HG02970 (cell line): ENCODE measurements around the gene SNX1.
"Not testable (repeated sequence)": the region's sequence is repeated elsewhere in the genome, so short reads cannot be mapped to it uniquely, and the experiment has no call there.

ENCODE experiments used
- ATAC-seq: cut with Tn5 transposase; IDR thresholded peaks from one replicate; pipeline ENCODE4 v1.9.1; 2021; ENCODE audit warnings: mild to moderate bottlenecking, moderate library complexity, moderate number of reproducible peaks; ENCODE audit not compliant: unreplicated experiment, low FRiP score

The SNX1 gene

DNA sequence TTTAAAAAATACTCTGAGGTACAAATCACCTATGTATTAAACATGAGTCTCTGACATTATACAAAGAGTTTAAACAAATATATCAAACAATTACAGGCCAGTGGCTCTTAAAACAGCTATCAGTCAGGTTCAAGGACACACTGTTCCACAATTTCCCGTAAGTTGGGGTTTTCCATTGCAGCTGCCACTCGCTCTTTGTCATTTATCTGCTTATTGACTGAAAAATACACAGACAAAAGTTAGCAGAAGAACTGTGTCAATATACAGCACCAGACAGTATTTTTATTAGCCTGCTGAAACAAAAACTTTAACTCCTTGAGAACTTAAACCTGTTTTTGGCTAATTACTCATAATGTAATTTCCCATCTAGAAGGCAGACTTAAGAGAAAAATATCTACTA is 23.0 kb upstream of the SNX1 start:
- no peak for ATAC-seq

DNA sequence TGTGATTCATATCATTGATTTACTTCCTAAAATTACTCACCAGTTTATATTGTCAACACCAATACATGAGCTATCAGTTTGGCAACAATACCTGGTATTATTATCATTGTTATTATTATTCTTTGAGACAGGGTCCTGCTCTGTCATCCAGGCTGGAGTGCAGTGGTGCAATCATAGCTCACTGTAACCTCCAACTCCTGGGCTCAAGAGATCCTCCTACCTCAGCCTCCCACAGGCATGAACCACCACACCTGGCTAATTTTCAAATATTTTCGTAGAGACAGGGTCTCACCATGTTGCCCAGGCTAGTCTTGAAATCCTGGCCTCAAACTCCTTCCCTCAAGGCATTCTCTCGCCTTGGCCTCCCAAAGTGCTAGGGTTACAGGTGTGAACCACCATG is 22.3 kb upstream of the SNX1 start:
- not testable (repeated sequence) for ATAC-seq

DNA sequence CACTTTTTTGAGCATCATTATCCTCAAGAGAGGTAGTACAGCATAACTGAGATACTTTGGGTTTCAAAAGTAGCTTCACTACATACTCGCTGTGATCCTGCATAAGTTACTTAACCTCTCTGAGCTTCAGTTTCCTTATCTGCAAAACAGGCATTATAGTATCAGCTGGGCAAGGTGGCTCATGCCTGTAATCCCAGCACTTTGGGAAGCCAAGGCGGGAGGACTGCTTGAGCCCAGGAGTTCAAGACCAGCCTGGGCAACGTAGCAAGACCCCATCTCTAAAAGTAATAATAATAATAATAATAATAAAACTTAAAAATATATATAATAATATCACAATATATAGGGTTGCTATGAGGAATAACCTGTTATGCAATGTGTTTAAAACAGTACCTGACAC is 13.0 kb upstream of the SNX1 start:
- ATAC-seq, result no peak

DNA sequence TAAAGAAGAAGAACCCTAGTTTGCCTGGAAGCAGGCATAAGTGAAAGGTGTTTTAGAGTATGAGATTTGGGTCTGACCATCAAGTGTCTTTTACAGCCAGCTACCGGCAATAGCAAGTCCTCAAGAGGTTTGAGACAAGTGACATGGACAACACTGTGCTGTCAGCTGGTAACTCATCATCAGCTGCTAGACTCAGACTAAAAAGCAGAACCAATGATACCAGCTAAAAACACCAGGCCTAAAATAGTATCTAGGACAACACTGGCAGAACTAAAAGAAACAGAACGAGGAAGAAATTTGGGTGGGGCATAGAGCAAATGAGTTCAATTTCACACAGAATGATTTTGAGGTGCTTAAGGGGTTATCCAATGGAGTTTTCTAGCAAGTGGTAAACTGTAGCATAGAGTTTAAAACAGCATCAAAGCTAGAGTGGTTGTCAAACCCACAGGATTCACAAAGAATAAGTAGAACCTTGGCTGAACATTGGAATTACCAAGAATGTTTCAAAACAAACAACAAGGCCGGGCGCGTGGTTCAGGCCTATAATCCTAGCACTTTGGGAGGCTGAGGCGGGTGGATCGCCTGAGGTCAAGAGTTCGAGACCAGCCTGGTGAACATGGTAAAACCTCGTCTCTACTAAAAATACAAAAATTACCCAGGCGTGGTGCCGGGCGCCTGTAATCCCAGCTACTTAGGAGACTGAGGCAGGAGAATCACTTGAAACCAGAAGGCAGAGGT is 6.1 kb upstream of the SNX1 start:
- ATAC-seq, result no peak

DNA sequence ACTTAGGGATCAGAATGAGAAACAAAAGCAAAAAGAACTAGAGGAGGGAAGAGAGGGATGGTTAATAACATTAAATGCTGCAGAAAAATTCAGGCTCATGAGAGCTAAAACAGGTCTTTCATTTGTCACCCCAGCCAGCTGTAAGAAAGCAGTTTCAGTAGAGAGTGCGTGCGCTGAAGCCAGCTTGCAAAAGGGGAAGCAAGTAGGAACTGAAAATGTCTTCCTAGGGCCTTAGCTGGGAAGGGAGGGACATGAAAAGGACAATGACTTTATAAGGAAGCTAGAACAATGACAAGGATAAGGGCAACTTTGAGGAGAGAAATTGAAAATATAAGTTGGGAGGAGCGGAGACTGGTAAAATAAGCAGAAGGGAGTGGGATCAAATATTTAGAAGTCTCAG is 5.3 kb upstream of the SNX1 start:
- ATAC-seq, result no peak

DNA sequence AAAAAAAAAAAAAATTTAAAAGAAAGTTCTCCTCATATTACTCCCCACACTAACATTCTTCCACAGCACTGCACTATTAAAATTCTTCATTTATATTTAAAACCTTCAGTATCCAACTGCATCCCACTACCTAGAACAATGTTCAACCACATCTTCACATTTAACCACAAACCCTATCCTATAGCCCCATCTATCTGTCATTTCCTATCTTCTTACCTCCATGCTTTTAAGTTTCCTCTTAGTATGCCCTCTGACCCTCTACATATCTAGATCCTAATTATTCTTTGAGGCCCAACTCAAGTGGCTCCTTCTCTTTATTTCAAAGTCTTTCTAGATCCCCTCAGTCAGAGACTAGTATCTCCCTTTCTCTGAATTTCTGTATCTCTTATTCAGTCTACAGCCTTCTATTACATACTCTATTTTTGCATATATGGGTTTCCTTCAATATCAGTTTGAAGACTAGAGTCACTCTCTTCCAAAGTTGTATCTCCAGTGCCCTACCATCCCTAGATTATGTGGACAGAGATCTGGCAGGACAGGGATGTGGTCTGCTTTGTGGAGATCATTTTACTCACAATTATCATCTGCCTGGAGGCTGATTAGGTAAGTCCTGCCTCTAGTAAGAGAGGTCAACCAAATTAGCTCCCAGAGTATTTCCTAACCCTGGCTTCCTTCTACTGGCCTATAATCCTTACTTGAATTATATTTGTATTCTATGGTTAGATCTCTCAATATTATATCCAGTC is 3.5 kb upstream of the SNX1 start:
- ATAC-seq, result no peak

DNA sequence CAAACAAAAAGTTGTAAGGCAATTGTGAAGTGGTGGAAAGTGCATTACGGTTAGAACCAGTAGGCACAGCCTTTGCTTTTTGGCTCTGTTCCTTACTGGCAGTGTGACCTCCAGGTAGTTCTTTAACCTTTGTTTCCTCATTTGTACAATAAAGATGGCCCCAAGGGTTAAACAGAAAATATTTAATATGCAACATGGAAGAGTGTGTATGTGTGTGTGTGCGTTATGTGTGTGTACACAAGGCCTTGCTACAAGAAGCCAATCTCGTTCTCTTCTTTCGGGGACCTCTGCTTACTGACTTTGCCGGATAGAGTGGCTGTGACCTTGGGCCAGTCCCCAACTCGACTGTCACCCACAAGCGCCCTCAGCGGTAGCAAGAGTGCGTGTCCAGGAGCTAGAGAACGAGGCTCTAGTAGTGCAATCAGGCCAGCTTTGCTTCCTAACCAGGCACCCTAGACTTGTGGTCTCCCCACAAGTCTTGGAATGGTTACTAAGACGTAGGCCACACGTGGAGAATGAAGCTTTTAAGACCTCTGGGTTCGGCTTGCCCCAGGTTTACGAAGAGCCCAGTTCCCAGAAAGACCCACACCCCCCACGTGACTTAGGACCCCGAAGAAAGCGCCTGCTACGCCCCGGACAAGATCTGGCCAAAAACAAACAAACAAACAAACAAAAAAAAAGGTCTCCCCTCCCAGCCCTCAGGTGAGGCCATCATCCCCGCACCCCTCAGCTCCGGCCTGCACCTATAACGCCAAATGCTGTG is 2.7 kb upstream of the SNX1 start:
- no peak for ATAC-seq

DNA sequence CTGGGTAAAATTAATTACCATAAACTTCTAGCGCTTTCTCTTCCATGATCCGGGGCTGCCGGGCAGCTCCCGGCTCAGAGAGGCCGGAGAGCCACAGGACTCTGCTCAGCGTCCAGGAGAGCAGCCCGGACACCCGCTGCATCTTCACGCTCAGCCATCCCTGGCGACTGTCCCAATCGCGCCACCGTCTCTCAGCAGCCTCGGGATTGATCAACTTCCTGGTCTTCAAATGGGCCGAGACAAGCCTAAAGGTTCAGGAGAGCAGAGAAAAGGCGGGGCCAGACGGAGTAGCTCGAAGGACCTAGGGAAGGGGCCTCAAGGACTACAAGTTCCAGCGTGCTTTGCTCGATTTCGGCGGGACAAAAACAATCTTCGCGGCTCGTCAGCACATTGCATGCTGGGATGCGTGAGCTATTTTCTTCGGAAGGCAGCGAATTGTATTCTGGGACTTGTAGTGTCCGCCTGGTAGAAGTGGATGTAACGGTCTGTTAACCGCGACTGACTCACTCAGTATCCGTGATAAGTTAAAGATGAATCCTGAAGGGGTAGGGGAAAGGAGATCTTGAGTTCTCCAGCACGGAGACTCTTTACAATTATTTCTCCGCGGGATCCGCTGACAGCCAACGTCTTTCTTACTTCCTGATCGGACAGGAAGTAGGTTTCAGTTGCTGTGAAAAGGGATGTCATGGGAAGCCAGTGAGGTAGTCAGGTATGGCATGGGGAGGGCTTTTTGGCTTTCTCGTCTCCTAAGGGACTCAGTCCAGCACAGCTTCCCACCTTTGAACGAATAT is 2.0 kb upstream of the SNX1 start, which contains the start of gene CIAO2A:
Gene CIAO2A, minus strand, starts transcription at position 212 of the 791 bp plus-strand sequence. Its CDS starts 70 bp downstream, at position 142.
- ATAC-seq, result peak; percentile 72

DNA sequence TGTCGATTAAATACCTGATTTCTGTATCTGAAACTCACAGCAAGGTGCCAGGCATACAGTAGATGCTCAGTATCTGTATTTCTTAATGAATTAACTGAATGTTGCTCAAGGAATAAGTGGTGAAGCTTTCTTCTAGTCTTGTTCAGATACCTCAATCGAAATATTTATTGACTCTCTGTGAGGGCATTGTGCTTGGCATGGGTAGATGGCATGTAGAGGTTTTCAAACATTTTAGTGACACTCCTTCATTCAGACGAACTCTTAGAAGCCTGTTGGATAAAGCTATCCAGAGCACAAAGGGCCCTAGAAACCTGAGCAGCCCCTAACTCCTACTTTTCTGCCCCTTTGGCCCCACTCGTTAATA is 369 bp upstream of the SNX1 start:
- ATAC-seq, result no peak

DNA sequence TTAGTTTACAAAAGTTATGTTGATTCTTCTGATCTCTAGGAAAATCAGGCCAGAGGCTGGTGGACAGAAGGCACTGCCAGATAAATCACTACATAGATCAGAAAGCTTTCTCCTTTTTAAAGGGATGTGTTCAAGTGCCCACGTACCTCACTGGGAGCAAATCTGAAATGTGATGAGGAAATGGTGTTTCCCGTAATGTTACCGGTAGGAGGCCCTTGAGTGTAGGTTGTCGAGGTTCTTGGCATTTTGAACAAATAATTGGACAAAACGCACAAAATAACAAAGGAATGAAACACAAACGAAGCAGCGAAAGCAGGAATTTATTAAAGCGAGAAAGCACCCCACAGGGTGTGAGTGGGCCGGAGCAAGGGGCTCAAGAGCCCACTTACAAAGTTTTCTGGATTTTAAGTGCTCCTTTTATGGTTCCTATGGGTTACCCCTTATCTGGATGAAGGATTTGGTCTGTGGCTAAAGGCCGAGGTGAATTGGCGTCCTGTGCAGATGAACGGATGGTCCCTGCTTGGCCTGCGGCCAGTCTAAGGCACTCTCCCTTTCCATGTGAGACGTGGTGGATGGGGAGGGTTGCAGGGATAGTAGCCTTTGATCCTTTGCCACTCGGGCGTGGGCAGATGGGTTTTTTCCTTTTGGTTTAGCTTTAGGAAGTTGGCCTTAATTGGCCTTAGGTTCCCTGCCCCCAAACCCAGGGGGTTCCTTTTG is 1.0 kb downstream of the SNX1 start:
- ATAC-seq, result no peak

DNA sequence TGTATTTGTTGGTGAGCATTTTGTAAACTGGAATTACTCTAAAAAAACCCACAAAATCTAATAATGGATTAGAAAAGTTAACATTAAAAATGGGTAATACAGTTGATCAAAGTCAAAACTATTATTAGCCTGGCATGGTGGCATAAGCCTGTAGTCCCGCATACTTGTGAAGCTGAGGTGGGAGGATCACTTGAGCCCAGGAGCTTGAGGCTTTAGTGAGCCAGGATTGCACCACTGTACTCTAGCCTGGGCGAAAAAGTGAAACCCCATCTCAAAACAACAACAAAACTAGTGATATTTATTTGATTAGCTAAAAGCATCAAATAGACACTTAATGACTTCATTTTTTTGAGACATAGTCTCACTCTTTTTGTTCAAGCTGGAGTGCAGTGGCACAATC is 3.6 kb downstream of the SNX1 start:
- no peak for ATAC-seq

DNA sequence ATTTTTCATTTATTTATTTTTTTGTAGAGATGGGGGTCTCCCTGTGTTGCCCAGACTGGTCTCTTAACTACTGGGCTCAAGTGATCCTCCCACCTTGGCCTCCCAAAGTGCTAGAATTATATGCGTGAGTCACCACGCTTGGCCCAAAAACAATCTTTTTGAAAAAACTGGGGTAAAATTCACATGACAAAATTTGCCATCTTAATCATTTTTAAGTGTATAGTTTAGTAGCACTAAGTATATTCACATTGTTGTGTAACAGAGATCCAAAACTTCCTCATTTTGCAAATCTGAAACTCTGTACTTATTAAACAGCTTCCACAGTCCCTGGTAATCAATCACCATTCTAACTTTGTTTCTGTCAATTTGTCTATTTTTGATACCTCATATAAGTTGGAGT is 5.2 kb downstream of the SNX1 start:
- no peak for ATAC-seq

DNA sequence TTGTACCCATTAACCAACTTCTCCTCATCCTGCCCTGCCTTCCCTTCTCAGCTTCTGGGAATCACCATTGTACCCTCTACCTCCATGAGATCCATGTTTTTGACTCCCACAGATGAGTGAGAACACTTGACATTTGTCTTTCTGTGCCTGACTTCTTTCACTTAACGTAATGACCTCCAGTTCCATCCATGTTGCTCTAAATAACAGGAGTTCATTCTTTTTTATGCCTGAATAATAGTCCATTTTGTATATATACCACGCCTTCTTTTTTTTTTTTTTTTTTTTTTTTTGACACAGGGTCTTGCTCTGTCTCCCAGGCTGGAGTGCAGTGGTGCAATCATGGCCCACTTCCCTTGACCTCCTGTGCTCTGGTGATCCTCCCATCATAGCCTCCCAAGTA is 6.7 kb downstream of the SNX1 start:
- ATAC-seq, result no peak

DNA sequence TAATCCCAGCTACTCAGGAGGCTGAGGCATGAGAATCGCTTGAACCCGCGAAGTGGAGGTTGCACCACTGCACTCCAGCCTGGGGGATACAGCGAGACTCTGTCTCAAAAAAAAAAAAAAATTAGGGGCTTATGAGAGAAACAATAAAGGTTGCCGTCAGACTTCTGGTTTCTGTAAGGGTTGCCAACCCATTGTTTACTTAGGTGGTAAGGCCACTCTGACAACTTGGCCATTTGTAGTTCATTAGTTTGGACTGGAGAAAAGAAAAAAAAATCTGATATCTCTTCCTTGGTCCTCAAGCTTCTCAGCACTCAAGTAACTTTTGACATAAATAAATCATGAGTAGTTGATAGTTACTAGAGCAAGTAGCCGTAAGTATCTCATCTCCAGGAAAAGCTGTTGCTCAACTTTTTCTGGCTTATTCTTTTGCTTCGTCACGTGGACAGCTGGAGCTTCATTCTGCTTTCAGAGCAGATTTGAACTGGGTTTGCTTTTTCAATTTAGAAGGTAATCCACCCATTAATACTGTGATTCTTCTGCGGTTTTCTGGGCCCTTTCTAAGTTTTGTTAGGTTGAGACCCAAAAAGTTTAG is 9.4 kb downstream of the SNX1 start:
- ATAC-seq, result no peak

DNA sequence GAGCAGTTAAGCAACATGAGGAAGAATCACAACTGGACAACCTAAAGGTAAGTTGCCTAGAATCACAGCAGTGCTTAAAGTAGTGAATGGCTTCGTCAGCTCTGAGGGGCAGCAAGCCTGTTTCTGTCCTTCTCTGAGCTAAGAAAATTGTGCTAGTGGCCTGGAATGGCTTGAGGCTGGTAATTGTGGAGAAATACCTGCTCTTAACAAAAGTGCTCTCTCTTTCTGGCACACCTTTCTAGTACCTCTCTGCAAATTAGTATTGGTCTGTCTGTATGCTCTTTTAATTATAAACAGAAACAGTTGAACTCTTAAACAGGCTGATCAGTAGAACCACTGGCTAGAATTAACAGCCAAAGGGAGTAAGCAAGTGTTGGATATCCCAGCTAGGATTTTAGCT is 11.6 kb downstream of the SNX1 start:
- ATAC-seq, result no peak

DNA sequence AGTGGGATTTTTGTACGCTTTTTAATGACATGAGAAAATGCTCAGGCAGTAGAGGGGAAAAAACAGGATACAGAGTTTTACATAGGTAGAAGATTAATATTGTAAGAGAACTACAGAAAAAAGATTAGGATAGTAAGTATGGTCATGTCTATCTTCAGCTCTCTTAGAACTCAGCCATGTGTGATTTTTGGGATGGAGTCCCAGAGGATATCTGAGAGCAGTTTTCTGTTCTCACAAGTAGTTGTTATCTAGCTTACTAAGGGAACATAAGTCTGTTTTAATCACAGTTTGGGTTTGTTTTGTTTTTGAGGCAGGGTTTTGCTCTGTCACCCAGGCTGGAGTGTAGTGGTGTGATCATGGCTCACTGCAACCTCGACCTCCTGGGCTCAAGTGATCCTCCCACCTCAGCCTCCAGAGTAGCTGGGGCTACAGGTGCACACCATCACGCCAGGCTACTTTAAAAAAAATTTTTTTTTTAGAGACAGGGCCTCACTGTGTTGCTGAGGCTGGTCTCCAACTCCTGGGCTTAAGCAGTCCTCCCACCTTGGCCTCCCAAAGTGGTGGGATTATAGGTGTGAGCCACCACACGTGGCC is 14.4 kb downstream of the SNX1 start:
- ATAC-seq, result not testable (repeated sequence)

DNA sequence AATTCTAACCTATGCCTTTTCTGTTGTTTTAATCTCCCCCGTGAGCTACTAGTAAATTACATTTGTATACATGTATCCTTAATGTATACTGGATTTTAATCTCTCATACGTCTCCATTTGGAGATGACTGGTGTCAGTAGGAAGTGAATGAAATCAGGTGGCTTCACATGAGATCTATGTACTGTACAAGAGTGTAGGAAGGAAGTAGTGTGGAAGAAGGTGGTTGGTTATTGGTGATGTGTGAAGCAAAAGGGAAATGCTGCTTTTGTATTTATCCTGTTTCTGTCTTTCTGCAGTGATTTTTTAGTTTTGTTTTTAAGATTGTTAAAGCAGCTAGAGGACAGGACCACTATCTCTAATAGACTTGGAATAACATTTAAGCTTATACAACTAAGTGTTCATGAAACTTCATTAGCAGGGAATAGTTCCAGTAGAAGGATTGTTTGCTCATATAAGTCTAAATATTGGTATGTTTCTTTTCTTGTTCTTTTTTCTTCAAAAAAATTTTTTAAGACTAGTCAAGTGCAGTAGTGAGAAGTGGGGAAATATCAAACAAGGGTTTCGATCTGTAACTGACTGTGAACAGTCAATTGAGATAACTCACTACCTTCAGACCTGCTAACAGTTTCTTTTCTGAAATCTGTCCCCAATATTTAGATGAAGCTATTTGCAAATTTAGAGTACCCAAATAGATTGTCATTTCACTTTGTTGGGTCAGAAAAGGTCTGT is 15.3 kb downstream of the SNX1 start:
- ATAC-seq, result no peak

DNA sequence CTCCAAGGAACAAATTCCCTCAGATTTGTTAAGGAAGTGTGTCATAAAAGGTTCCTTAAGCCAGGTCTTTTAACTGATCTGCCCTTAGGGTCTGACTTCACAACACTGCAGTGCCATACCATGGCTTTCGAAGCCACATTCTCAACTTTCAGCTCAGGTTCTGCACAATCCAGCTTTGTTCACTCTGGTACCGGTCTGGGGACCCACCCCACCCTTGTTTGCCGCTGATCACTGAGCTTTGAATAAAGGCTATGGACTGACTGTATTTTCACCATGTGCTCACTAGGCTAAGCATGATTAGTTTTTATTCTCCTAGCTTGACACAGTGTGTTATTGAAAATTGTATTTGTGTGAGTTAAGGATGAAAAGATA is 15.9 kb downstream of the SNX1 start:
- no peak for ATAC-seq
